GM10847 (cell line): ENCODE results near the gene MATK.

Experiments
- POLR2A ChIP-seq: IDR thresholded peaks from 2 replicates; pipeline ENCODE4 v1.6.1; 2011; ENCODE audit not compliant: insufficient read length; ENCODE audit errors: extremely low read depth

Gene MATK

DNA sequence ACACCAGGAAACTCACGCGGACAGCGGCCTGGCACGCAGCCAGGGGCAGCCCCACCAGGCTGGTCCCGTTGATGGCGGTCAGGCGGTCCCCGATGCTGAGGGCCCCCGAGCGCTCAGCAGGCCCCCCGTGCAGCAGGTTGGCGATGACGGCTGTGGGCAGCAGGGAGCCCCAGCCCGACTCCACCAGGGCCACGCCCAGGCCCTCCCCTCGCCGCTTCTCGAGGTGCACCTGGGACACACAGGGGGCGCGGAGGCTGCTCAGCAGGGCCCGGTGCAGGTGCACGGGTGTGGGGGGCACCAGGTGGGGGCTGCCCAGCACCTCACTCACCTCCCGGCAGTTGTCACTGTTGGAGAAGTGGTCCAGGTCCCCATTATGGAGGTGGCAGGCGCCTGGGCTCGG lies 33.7 kb downstream of the MATK start:
- no peak for TF ChIP-seq POLR2A

- TF ChIP-seq POLR2A: no peak
These were observed 34.9 kb downstream of the MATK start for GRCh38 chr19:3751236-3751635.

DNA sequence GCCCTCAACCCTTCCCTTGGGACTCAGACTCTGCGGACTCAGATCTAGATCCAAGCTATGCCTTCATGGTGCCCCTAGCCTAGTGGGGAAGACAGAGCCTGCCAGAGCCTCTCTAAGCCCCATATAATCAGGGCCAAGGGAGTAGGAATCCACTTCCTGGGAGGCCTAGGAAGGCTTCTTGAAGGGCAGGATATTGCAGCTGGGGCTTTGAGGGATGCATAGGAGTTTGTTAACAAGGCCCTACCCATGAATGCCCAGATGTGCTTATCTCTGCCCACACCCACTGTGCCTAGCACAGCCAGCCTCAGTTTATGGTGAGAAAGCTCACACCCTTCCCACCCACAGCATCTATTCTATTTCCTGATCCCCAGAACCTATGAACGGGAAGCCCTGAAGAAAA lies 36.0 kb downstream of the MATK start:
- no peak for TF ChIP-seq POLR2A

GRCh38 chr19:3748965-3749364 lies 37.2 kb downstream of the MATK start:
- no peak for TF ChIP-seq POLR2A

DNA sequence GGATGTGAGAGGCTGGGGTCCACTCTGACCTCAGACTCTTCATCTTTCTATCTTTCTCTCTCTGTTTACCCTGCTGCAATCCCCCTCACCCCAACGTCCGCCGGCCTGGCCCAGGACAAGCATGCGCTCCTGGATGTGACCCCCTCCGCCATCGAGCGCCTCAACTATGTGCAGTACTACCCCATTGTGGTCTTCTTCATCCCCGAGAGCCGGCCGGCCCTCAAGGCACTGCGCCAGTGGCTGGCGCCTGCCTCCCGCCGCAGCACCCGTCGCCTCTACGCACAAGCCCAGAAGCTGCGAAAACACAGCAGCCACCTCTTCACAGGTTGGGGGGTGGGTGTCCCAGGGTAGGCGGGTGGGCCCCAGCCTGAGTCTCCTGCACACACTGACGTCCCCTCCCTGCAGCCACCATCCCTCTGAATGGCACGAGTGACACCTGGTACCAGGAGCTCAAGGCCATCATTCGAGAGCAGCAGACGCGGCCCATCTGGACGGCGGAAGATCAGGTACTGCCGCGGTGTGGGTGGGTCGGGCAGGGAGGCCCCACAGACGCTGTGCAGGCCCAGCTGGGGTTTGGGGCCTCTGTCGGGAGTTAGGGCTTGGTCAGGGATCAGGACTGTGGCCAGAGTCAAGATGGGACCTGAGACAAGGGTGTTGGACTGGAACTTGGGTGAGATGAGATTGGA lies 39.7 kb downstream of the MATK start:
- no peak for TF ChIP-seq POLR2A

DNA sequence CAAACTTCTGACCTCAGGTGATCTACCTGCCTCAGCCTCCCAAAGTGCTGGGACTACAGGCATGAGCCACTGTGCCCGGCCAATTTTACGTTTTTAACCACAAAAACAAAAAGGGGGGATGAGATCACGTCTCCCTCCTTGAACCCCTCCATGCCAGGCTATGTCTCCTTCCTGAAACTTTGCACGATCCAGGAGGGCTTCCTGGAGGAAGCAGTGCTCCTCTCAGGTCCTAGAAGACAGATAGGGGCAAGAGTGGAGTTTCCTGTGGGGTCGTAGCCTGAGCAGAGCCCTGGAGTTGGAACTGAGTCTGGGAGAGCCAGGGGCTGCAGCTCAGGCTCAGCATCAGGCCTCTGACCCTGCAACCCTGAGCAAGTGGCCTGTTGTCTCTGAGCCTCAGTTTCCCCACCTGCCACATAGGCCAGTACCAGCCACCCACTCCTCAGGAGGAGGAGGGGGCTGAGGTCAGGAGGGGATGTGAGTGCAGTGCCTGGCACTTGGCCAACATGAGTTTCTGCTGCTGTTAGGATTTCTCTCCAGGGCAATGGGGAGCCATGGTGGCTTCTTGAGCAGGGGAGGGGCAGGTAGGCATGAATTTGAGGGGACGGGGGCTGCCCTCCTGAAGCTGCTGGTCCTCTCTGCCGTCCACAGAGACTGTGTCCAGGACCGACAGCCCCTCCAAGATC lies 40.7 kb downstream of the MATK start:
- no peak for TF ChIP-seq POLR2A

GRCh38 chr19:3743486-3743885 lies 42.7 kb downstream of the MATK start:
- no peak for TF ChIP-seq POLR2A

- TF ChIP-seq POLR2A: no peak
These were observed 45.8 kb downstream of the MATK start for GRCh38 chr19:3740431-3740830.

- TF ChIP-seq POLR2A: no peak
These were observed 47.5 kb downstream of the MATK start for GRCh38 chr19:3738477-3739220.

DNA sequence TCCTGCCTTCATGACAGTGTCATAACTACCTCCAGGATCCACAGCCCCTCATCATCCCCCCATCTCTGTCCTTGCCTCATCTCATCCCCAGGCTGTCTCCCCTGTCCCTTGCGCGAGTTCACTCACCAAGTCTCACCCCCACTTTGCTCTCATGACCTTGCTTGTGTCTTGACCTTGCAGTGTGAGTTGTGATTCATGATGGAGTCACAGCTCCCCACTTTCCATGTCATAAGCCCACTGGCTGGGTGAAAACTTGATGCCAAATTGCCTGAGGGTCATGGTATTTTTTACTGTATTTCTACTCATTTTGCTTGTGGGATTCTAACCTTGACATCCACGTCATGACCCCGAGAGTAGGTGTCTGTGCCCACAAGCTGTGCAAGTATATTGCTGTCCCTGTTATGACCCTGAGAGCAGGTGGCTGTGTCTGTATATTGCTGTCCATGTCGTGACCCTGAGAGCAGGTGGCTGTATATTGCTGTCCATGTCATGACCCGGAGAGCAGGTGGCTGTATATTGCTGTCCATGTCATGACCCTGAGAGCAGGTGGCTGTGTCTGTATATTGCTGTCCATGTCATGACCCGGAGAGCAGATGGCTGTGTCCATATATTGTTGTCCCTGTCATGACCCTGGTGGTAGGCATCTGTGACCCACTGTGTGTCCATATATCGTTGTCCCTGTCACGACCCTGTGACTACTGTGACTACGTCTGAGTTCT lies 48.5 kb downstream of the MATK start:
- TF ChIP-seq POLR2A: no peak

GRCh38 chr19:3736106-3736724 lies 50.0 kb downstream of the MATK start:
- TF ChIP-seq POLR2A: no peak

- no peak for TF ChIP-seq POLR2A
These were observed 51.9 kb downstream of the MATK start for GRCh38 chr19:3734310-3734600.

GRCh38 chr19:3733549-3734309 lies 52.5 kb downstream of the MATK start:
- TF ChIP-seq POLR2A: no peak

DNA sequence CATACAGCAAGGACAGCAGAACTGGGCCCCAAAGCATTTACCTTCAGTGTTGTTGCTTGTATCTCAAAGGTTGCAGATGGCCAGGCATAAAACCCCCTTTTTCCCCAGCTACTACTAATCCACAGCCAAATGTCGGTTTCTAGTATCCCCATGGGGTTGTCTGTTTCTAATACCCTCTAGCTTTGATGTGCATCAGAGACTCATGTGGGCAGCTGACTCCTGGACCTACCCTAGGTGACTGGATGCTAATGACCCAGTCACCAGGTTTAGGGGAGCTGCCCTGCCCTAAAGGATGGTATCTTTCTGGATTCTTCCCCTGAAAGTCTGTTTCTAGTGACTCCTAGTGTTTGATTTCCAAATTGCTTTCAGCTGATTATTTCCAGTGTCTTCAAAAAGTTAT lies 54.1 kb downstream of the MATK start:
- TF ChIP-seq POLR2A: no peak
